K562 (cell line): ENCODE data around the gene CMTM4. TPM values are rescaled to one million over a fixed set of nuclear protein-coding genes. Genes with fewer than 3 reads are reported as not detected.

Source experiments
- BCOR ChIP-seq: fragments of 450-650 bp; IDR thresholded peaks from 2 replicates; pipeline ENCODE4 v1.6.1; 2016
- CBX2 ChIP-seq: fragments of 200-600 bp; sonication (generic); IDR thresholded peaks from one replicate; pipeline ENCODE4 v1.6.1; 2012; ENCODE audit warnings: mild to moderate bottlenecking, low read length, inconsistent platforms; ENCODE audit not compliant: insufficient read depth, poor library complexity, severe bottlenecking
- CEBPB ChIP-seq: fragments of 450-650 bp; IDR thresholded peaks from 2 replicates; pipeline ENCODE4 v1.6.1; 2016; ENCODE audit warnings: missing genetic modification characterization, missing compliant biosample characterization
- KLF13 ChIP-seq: fragments of 450-650 bp; IDR thresholded peaks from 2 replicates; pipeline ENCODE4 v1.6.1; 2016; ENCODE audit warnings: missing genetic modification characterization, low read depth, mild to moderate bottlenecking, missing compliant biosample characterization, moderate library complexity, borderline replicate concordance
- NFRKB ChIP-seq: fragments of 450-650 bp; IDR thresholded peaks from 2 replicates; pipeline ENCODE4 v1.6.1; 2016; ENCODE audit warnings: low read depth
- SUPT5H ChIP-seq: fragments of 450-650 bp; IDR thresholded peaks from 2 replicates; pipeline ENCODE4 v1.6.1; 2016
- ZFP1 ChIP-seq: fragments of 450-650 bp; formaldehyde crosslinking; IDR thresholded peaks from 2 replicates; pipeline ENCODE4 v1.4.0; 2020; ENCODE audit warnings: mild to moderate bottlenecking, mixed read lengths
- ZNF239 ChIP-seq: fragments of 250-450 bp; sonication (Bioruptor Pico); IDR thresholded peaks from 2 replicates; pipeline ENCODE4 v1.4.0; 2020; ENCODE audit warnings: mild to moderate bottlenecking
- ZNF324 ChIP-seq: fragments of 250-450 bp; sonication (Bioruptor Pico); IDR thresholded peaks from 2 replicates; pipeline ENCODE4 v1.4.0; 2020; ENCODE audit warnings: mild to moderate bottlenecking
- ZNF436 ChIP-seq: fragments of 250-450, 450-650 bp; sonication (Bioruptor Pico); formaldehyde crosslinking; IDR thresholded peaks from 2 replicates; pipeline ENCODE4 v1.7.0; 2020; ENCODE audit warnings: mild to moderate bottlenecking
- polyA plus RNA-seq, 8 experiments: library from polyadenylated mRNA; depleted of rRNA in 4 of 8; stranded (reverse) in 5 of 8; unstranded in 3 of 8; fragments of >200 nt; fragmentation: Nextera tagmentation in 2 of 8; fragmentation: Illumina TruSeq in 1 of 8; extraction: Ambion mirVana in 2 of 8; extraction: Trizol in 1 of 8; gene quantifications; 2 replicates each; pipeline versions ENCODE4 v1.2.1 to v1.2.3, GENCODE V29; 2011 to 2014; ENCODE audit warnings: inconsistent platforms in 1 of 8, missing spikeins in 1 of 8
- total RNA-seq, 7 experiments: library from RNA; depleted of rRNA in 6 of 7; stranded (reverse); fragments of >200 nt in 6 of 7; fragmentation: Illumina TruSeq in 2 of 7; extraction: Trizol in 2 of 7; gene quantifications; 2 replicates each; pipeline versions ENCODE4 v1.2.1 to v1.2.3, GENCODE V29; 2011 to 2021; ENCODE audit warnings: low replicate concordance in 1 of 7
- TF ChIP-seq, protein P1 (sequence below): fragments of 250-450 bp; sonication (Bioruptor Pico); IDR thresholded peaks from 2 replicates; pipeline ENCODE4 v1.8.0; 2021; ENCODE audit warnings: borderline replicate concordance, mild to moderate bottlenecking, moderate library complexity; ENCODE audit not compliant: poor library complexity, severe bottlenecking
- TF ChIP-seq, protein P2 (sequence below): fragments of 250-450 bp; sonication (Bioruptor Pico); IDR thresholded peaks from 2 replicates; pipeline ENCODE4 v1.4.0; 2020
- TF ChIP-seq, protein P3 (sequence below): sonication (generic); IDR thresholded peaks from 2 replicates; pipeline ENCODE4 v1.6.1; 2016
- TF ChIP-seq, protein P4 (sequence below), 2 experiments: fragments of 450-650 bp; IDR thresholded peaks; 2 replicates each; pipeline ENCODE4 v1.6.1; 2018; ENCODE audit warnings: mild to moderate bottlenecking in 2 of 2, low read depth in 1 of 2; ENCODE audit not compliant: partially characterized antibody in 2 of 2

Gene CMTM4
- total and polyA plus RNA-seq, 9 of the 15 experiments (the other 6 are each of a cell fraction or from before 2014, with no cell fraction given), result 2.0 to 21.3 (median 12.5) TPM

DNA sequence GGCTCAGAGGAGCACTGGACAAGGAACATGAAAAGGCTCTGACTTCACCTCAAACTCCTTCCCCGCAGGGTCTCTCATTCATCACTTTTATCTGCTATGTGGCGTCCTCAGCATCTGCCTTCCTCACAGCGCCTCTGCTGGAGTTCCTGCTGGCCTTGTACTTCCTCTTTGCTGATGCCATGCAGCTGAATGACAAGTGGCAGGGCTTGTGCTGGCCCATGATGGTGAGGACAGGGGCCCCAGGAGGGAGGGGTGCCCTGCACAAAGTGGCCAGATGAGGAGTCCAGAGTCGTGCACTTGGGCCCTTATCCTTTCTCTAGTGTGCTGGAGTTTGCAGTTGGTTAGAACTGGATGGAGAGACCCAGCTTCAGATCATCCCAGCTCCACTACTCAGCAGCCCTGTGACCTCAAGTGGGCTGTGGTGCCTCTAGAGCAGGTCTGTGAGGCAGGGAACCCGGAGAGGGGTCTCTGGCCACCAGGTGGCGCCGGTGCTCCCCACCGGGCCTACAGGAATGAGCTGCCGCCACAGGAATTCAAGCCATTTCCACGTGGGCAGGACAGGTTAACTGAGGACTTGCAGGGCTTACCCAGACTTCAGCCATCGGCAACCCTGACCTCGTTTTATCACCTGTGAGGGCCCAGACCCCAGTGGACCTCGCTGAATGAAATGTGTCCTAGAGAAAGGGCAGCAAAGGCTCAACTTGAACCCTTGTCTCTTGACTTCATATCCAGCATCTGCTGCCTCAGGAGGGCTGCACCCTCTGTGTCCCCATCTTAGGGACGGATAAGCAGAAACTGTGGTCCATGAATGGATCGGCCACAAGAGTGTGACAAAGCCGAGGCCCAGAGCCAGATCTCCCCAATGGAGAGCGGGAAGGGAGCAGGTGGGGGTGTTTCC lies 88.1 kb downstream of the CMTM4 start (continued):
- TF ChIP-seq CBX2 (no peak), ZNF239 (CRISPR knock-in tag) (no peak), ZNF436 (CRISPR knock-in tag) (no peak), NFRKB (no peak), ZNF324 (CRISPR knock-in tag) (no peak), KLF13 (no peak), ZFP1 (no peak), BCOR (no peak), CEBPB (tag) (no peak), SUPT5H (no peak)
- TF ChIP-seq, protein P1, sequence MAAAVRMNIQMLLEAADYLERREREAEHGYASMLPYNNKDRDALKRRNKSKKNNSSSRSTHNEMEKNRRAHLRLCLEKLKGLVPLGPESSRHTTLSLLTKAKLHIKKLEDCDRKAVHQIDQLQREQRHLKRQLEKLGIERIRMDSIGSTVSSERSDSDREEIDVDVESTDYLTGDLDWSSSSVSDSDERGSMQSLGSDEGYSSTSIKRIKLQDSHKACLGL (CRISPR knock-in tag), result no peak
- TF ChIP-seq, protein P2, sequence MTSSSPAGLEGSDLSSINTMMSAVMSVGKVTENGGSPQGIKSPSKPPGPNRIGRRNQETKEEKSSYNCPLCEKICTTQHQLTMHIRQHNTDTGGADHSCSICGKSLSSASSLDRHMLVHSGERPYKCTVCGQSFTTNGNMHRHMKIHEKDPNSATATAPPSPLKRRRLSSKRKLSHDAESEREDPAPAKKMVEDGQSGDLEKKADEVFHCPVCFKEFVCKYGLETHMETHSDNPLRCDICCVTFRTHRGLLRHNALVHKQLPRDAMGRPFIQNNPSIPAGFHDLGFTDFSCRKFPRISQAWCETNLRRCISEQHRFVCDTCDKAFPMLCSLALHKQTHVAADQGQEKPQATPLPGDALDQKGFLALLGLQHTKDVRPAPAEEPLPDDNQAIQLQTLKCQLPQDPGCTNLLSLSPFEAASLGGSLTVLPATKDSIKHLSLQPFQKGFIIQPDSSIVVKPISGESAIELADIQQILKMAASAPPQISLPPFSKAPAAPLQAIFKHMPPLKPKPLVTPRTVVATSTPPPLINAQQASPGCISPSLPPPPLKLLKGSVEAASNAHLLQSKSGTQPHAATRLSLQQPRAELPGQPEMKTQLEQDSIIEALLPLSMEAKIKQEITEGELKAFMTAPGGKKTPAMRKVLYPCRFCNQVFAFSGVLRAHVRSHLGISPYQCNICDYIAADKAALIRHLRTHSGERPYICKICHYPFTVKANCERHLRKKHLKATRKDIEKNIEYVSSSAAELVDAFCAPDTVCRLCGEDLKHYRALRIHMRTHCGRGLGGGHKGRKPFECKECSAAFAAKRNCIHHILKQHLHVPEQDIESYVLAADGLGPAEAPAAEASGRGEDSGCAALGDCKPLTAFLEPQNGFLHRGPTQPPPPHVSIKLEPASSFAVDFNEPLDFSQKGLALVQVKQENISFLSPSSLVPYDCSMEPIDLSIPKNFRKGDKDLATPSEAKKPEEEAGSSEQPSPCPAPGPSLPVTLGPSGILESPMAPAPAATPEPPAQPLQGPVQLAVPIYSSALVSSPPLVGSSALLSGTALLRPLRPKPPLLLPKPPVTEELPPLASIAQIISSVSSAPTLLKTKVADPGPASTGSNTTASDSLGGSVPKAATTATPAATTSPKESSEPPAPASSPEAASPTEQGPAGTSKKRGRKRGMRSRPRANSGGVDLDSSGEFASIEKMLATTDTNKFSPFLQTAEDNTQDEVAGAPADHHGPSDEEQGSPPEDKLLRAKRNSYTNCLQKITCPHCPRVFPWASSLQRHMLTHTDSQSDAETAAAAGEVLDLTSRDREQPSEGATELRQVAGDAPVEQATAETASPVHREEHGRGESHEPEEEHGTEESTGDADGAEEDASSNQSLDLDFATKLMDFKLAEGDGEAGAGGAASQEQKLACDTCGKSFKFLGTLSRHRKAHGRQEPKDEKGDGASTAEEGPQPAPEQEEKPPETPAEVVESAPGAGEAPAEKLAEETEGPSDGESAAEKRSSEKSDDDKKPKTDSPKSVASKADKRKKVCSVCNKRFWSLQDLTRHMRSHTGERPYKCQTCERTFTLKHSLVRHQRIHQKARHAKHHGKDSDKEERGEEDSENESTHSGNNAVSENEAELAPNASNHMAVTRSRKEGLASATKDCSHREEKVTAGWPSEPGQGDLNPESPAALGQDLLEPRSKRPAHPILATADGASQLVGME (CRISPR knock-in tag), result no peak
- TF ChIP-seq, protein P3, sequence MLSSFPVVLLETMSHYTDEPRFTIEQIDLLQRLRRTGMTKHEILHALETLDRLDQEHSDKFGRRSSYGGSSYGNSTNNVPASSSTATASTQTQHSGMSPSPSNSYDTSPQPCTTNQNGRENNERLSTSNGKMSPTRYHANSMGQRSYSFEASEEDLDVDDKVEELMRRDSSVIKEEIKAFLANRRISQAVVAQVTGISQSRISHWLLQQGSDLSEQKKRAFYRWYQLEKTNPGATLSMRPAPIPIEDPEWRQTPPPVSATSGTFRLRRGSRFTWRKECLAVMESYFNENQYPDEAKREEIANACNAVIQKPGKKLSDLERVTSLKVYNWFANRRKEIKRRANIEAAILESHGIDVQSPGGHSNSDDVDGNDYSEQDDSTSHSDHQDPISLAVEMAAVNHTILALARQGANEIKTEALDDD, result no peak; the same call in 1 of the 2 replicates
- TF ChIP-seq, protein P4, sequence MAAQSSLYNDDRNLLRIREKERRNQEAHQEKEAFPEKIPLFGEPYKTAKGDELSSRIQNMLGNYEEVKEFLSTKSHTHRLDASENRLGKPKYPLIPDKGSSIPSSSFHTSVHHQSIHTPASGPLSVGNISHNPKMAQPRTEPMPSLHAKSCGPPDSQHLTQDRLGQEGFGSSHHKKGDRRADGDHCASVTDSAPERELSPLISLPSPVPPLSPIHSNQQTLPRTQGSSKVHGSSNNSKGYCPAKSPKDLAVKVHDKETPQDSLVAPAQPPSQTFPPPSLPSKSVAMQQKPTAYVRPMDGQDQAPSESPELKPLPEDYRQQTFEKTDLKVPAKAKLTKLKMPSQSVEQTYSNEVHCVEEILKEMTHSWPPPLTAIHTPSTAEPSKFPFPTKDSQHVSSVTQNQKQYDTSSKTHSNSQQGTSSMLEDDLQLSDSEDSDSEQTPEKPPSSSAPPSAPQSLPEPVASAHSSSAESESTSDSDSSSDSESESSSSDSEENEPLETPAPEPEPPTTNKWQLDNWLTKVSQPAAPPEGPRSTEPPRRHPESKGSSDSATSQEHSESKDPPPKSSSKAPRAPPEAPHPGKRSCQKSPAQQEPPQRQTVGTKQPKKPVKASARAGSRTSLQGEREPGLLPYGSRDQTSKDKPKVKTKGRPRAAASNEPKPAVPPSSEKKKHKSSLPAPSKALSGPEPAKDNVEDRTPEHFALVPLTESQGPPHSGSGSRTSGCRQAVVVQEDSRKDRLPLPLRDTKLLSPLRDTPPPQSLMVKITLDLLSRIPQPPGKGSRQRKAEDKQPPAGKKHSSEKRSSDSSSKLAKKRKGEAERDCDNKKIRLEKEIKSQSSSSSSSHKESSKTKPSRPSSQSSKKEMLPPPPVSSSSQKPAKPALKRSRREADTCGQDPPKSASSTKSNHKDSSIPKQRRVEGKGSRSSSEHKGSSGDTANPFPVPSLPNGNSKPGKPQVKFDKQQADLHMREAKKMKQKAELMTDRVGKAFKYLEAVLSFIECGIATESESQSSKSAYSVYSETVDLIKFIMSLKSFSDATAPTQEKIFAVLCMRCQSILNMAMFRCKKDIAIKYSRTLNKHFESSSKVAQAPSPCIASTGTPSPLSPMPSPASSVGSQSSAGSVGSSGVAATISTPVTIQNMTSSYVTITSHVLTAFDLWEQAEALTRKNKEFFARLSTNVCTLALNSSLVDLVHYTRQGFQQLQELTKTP (IDR thresholded peaks at IDR 0.05; ENCODE audit: low read depth in 1 of 2, partially characterized antibody in 2 of 2), result no peak
